H1 (cell line): ENCODE results near the gene CEL. TPM values are rescaled to one million over a fixed set of nuclear protein-coding genes. Genes with fewer than 3 reads are reported as not detected.

Source experiments
- RAD21 ChIP-seq, 2 experiments: IDR thresholded peaks in 1 of 2; conservative IDR thresholded peaks in 1 of 2; 2 replicates each; pipeline ENCODE4 v1.6.1; 2011; ENCODE audit warnings: low read depth in 2 of 2, low read length in 2 of 2, improper control_type of control experiment in 1 of 2, inconsistent platforms in 1 of 2, mild to moderate bottlenecking in 1 of 2, moderate library complexity in 1 of 2
- polyA plus RNA-seq, 7 experiments: library from polyadenylated mRNA; depleted of rRNA in 3 of 7; stranded (reverse) in 5 of 7; unstranded in 2 of 7; fragments of >200 nt in 5 of 7; fragments of 200-250 nt in 2 of 7; gene quantifications; 1 replicate in 5 of 7; 2 replicates in 1 of 7; 4 replicates in 1 of 7; pipeline versions ENCODE4 v1.2.1 to v1.2.3, GENCODE V29; 2011 to 2013; ENCODE audit warnings: missing spikeins in 2 of 7, mixed read lengths in 2 of 7
- total RNA-seq: library from RNA; stranded (reverse); fragmentation: NEBNext Ultra II Directional; extraction: Animal tissue kit (Norgen Biotek cat#: 25700); gene quantifications from 2 replicates; pipeline ENCODE4 v1.2.1, GENCODE V29; 2021
- TF ChIP-seq, protein P1 (sequence below): IDR thresholded peaks from 2 replicates; pipeline ENCODE4 v1.6.1; 2012; ENCODE audit warnings: low read length, inconsistent platforms

CEL gene
- total and polyA plus RNA-seq, 2 of the 8 experiments (the other 6 are each of a cell fraction or from before 2014, with no cell fraction given) = 1.8 to 3.4 TPM

DNA sequence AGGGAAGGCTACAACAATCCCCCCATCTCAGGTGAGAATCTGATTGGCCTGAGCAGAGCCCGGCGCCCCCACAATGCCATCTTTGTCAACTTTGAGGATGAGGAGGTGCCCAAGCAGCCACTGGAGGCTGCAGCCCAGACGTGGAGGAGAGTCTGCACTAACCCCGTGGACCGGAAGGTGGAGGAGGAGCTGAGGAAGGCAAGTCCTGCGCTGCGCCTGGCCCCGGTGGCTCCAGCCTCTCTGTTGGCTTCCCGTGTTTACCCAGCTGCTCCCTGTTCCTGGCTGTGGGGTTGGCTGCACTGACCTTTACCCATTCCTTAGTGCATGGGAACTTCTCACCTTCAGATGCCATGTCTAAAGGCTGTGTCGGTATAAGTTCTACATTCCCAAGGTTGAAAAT is 11.0 kb upstream of the CEL start (continued):
- TF ChIP-seq, protein P1, sequence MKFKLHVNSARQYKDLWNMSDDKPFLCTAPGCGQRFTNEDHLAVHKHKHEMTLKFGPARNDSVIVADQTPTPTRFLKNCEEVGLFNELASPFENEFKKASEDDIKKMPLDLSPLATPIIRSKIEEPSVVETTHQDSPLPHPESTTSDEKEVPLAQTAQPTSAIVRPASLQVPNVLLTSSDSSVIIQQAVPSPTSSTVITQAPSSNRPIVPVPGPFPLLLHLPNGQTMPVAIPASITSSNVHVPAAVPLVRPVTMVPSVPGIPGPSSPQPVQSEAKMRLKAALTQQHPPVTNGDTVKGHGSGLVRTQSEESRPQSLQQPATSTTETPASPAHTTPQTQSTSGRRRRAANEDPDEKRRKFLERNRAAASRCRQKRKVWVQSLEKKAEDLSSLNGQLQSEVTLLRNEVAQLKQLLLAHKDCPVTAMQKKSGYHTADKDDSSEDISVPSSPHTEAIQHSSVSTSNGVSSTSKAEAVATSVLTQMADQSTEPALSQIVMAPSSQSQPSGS = no peak
- no peak for TF ChIP-seq RAD21 (IDR thresholded peaks at IDR 0.05 in 1 of 2, conservative IDR thresholded peaks at IDR 0.05 in 1 of 2; ENCODE audit: low read depth in 2 of 2, low read length in 2 of 2)
- TF ChIP-seq, all 59 proteins: peak for 0
